HL-60 (cell line): ENCODE data around the gene NXNL1.

Source experiments
- DNase-seq, 2 experiments: peaks; one replicate each; pipeline ENCODE4 v3.0.0-alpha.2; 2010 to 2020; ENCODE audit warnings: low read depth in 1 of 2, low spot score in 1 of 2
- H3K27ac ChIP-seq: fragments of 250-450 bp; sonication (Bioruptor Pico); replicated peaks from 2 replicates; pipeline ENCODE4 v1.5.1; 2020; ENCODE audit warnings: mild to moderate bottlenecking, moderate library complexity
- H3K27me3 ChIP-seq: fragments of 250-450 bp; sonication (Bioruptor Pico); 2 replicates; pipeline ENCODE4 v1.5.1; 2021; ENCODE audit warnings: mild to moderate bottlenecking, moderate library complexity; ENCODE audit not compliant: insufficient read depth, poor library complexity, severe bottlenecking
- H3K4me3 ChIP-seq: replicated peaks from 2 replicates; pipeline ENCODE4 v1.5.1; 2011; ENCODE audit warnings: mild to moderate bottlenecking, control low read depth, low read length; ENCODE audit not compliant: insufficient read depth
- GABPA ChIP-seq: IDR thresholded peaks from 2 replicates; pipeline ENCODE4 v1.6.1; 2012; ENCODE audit warnings: low read depth
- POLR2AphosphoS5 ChIP-seq: IDR thresholded peaks from 2 replicates; pipeline ENCODE4 v1.6.1; 2012; ENCODE audit warnings: low read depth
- SPI1 ChIP-seq: IDR thresholded peaks from 2 replicates; pipeline ENCODE4 v1.6.1; 2012; ENCODE audit warnings: low read depth, mild to moderate bottlenecking, borderline replicate concordance
- TF ChIP-seq, protein P1 (sequence below): IDR thresholded peaks from one replicate; pipeline ENCODE4 v1.5.1; 2011; ENCODE audit warnings: low read length, control low read depth, inconsistent platforms; ENCODE audit not compliant: insufficient read depth
- TF ChIP-seq, protein P2 (sequence below): IDR thresholded peaks from 2 replicates; pipeline ENCODE4 v1.6.1; 2012; ENCODE audit warnings: low read depth; ENCODE audit not compliant: insufficient replicate concordance

The NXNL1 gene

DNA sequence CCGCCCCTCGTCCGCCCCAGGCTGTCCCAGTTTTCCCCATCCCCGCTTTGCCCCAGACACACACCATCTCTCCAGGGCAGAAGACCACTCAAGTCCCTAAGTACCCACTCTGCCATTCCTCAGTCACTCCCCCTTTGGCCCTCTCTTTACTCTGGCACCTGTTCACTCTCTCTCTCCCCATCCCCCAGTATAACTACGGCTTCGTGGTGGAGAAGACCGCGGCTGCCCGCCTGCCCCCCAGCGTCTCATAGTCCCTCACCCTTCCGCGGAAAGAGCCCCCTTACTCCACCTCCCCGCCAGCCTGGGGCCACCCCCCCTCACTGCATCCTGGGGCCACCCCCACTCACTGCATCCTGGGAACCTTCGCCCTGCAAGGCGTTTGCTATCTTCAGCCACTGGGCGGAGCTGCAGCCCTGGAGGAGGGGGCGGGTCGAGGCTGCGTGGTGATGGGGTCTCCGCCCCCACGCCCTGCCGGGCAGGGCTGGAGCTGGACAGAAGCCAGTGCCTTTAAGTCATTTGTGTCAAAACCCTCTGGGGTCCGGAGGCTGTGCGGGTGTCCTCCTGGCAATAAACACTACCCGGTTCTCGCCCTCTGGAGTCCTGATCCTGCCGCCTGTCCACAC lies 35.9 kb downstream of the NXNL1 start:
- no peak overlapping the region for H3K27ac ChIP-seq
- no peak for TF ChIP-seq GABPA
- TF ChIP-seq, protein P1, sequence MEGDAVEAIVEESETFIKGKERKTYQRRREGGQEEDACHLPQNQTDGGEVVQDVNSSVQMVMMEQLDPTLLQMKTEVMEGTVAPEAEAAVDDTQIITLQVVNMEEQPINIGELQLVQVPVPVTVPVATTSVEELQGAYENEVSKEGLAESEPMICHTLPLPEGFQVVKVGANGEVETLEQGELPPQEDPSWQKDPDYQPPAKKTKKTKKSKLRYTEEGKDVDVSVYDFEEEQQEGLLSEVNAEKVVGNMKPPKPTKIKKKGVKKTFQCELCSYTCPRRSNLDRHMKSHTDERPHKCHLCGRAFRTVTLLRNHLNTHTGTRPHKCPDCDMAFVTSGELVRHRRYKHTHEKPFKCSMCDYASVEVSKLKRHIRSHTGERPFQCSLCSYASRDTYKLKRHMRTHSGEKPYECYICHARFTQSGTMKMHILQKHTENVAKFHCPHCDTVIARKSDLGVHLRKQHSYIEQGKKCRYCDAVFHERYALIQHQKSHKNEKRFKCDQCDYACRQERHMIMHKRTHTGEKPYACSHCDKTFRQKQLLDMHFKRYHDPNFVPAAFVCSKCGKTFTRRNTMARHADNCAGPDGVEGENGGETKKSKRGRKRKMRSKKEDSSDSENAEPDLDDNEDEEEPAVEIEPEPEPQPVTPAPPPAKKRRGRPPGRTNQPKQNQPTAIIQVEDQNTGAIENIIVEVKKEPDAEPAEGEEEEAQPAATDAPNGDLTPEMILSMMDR, result no peak
- TF ChIP-seq SPI1, result no peak
- TF ChIP-seq POLR2AphosphoS5, result no peak
- TF ChIP-seq, protein P2, sequence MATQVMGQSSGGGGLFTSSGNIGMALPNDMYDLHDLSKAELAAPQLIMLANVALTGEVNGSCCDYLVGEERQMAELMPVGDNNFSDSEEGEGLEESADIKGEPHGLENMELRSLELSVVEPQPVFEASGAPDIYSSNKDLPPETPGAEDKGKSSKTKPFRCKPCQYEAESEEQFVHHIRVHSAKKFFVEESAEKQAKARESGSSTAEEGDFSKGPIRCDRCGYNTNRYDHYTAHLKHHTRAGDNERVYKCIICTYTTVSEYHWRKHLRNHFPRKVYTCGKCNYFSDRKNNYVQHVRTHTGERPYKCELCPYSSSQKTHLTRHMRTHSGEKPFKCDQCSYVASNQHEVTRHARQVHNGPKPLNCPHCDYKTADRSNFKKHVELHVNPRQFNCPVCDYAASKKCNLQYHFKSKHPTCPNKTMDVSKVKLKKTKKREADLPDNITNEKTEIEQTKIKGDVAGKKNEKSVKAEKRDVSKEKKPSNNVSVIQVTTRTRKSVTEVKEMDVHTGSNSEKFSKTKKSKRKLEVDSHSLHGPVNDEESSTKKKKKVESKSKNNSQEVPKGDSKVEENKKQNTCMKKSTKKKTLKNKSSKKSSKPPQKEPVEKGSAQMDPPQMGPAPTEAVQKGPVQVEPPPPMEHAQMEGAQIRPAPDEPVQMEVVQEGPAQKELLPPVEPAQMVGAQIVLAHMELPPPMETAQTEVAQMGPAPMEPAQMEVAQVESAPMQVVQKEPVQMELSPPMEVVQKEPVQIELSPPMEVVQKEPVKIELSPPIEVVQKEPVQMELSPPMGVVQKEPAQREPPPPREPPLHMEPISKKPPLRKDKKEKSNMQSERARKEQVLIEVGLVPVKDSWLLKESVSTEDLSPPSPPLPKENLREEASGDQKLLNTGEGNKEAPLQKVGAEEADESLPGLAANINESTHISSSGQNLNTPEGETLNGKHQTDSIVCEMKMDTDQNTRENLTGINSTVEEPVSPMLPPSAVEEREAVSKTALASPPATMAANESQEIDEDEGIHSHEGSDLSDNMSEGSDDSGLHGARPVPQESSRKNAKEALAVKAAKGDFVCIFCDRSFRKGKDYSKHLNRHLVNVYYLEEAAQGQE, result no peak
- DNase-seq, result peak in 1 of 2 experiments; percentile 28
- H3K27me3 ChIP-seq, result no peaks in the 10 kb centered on the region
- H3K4me3 ChIP-seq, result no peak overlapping the region

DNA sequence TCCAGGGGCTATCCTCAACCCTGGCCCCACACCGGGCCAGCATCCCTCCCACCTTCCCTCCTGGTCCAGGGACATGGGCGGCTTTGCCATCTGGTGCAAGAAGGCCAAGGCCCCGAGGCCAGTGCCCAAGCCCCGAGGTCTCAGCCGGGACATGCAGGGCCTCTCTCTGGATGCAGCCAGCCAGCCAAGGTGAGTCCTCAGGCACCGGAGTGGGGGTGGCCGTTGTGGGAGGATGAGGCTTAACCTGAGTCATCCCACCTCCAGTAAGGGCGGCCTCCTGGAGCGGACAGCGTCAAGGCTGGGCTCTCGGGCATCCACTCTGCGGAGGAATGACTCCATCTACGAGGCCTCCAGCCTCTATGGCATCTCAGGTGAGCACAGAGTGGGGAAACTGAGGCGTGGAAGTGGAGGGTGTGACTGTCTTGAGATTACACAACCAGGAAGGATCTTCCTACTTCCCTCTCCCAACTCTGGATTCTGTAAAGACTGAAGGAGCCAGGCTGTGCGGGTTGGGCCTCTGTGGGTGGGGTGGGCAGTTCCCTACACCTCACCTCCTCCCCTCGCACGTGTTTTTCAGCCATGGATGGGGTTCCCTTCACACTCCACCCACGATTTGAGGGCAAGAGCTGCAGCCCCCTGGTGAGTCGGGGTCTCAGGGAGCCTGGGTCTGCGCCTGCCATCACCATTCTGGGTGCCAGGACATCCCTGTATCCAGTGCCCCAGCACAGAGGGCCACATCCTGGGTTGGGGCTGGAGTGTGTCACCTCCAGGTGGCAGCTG lies 37.1 kb downstream of the NXNL1 start:
- TF ChIP-seq, protein P1, result no peak
- no peak for TF ChIP-seq POLR2AphosphoS5
- no peak overlapping the region for H3K4me3 ChIP-seq

DNA sequence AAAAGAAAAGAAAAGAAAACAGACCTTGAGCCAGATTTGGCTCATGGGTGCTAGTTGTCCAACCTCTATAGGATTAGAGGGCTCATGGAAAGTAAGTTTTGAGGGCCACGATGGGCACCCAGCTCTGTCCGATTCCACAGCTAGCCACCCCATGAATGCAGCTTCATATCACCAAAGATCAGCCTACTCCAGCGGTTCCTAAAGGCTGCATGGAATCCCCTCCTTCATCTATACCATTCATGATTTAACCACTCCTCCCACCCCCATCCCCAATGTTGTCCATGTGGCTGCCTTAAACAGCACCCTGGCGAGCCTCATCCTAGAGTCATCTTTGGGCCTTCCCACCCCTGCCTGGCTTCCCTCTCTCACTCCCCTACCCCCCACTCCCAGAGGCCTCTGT lies 38.8 kb downstream of the NXNL1 start:
- no peak for DNase-seq
- no peak overlapping the region for H3K27ac ChIP-seq
- H3K4me3 ChIP-seq, result no peak overlapping the region
- TF ChIP-seq POLR2AphosphoS5 (no peak), SPI1 (no peak), GABPA (no peak)
- TF ChIP-seq, protein P2, result no peak
- TF ChIP-seq, protein P1, result no peak
- no peaks in the 10 kb centered on the region for H3K27me3 ChIP-seq

More for the DNA sequence above, 37.1 kb downstream of the NXNL1 start:
- no peaks in the 10 kb centered on the region for H3K27me3 ChIP-seq
- H3K27ac ChIP-seq, result no peak overlapping the region
- no peak for DNase-seq
